Measurements from ENCODE around the gene CFAP100. TPM values are rescaled to one million over a fixed set of nuclear protein-coding genes. Genes with fewer than 3 reads are reported as not detected.

Gene CFAP100
- total RNA-seq, 1 experiment from 2014 or later: not detected

DNA sequence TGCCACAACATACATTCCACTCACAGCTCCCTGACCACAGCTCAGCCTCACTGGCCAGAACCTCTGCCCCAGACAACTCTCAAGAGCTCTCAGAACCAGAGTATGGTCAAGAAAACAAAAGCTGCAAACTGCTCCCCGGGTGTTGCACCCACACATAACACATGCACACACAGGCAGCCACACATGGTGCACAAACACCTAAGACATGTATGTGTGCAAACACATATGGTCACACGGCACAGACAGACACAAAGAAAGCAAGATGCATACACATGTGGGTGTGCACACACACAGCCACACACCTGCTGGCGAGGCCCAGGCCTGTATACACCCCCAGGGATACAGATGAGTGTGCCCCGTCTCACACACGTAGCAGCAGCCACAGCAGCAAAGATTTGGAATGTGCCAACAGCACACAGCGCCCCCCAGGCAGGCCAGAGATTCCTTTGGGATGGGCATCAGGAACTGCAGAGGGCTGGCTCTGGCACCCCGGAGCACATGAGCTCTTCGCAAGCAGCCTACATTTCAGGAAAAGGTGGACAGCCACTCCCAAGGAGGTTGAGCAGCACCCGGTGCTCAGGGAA is 44.1 kb upstream of the CFAP100 start:
- no peaks in the 10 kb centered on the region for H3K27me3 Mint-ChIP-seq (ENCODE audit: unreplicated experiment)
- BruUV-seq (replicated peaks): no TSS peak
- intact Hi-C loops (cut with micrococcal nuclease; ENCODE audit: unreplicated experiment): no loop called here
- CTCF ChIA-PET: no interaction called here
- no peak for DNase-seq
- no peak overlapping the region for H3K27ac Mint-ChIP-seq (ENCODE audit: unreplicated experiment)
- no peaks in the 10 kb centered on the region for H3K9me3 Mint-ChIP-seq (ENCODE audit: low read depth, unreplicated experiment)
- H3K4me3 Mint-ChIP-seq (ENCODE audit: low read depth, unreplicated experiment): no peak overlapping the region
- TF ChIP-seq, protein P1, sequence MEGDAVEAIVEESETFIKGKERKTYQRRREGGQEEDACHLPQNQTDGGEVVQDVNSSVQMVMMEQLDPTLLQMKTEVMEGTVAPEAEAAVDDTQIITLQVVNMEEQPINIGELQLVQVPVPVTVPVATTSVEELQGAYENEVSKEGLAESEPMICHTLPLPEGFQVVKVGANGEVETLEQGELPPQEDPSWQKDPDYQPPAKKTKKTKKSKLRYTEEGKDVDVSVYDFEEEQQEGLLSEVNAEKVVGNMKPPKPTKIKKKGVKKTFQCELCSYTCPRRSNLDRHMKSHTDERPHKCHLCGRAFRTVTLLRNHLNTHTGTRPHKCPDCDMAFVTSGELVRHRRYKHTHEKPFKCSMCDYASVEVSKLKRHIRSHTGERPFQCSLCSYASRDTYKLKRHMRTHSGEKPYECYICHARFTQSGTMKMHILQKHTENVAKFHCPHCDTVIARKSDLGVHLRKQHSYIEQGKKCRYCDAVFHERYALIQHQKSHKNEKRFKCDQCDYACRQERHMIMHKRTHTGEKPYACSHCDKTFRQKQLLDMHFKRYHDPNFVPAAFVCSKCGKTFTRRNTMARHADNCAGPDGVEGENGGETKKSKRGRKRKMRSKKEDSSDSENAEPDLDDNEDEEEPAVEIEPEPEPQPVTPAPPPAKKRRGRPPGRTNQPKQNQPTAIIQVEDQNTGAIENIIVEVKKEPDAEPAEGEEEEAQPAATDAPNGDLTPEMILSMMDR (IDR thresholded peaks at IDR 0.05; ENCODE audit: unreplicated experiment): no peak
- H3K4me1 Mint-ChIP-seq (ENCODE audit: low read depth, unreplicated experiment): peaks cover 6% of the 10 kb centered on the region
- H3K36me3 Mint-ChIP-seq (ENCODE audit: insufficient read depth, unreplicated experiment): no peaks in the 10 kb centered on the region

DNA sequence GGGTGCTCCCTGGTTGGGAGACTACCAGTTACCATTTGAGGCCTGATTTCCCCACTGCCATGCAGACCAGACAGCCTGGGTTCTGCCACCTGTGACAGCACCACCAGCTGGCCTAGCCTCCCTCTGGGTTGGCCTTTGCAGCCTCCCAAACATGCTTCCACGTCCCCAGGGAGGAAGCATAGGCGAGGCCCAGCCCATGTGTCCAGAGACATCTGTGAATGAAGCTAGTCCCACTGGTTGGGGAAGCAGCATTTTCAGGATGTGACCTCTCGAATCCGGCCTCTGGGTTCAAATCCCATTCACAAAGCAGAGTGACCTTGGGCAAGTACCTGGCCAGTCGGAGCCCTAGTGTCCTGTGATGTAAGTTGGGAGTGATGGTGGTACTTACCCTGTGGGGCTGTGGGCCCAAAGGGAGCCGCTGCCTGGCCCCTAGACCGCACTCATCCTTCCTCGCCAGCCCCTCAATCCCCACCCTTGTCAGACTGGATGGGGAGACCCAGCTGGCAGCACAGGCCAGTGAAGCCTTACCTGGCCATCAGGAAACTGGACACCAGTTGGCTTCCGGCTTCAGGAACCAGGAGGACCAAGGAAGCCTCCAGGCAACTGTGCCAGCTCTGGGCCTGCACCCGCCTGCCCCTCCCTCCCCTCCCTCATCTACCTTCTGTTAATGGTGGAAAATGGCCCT is 43.5 kb upstream of the CFAP100 start:
- intact Hi-C loops (cut with micrococcal nuclease; ENCODE audit: unreplicated experiment): no loop called here
- Mint-ChIP-seq H3K27ac (ENCODE audit: unreplicated experiment) (no peak overlapping the region), H3K36me3 (ENCODE audit: insufficient read depth, unreplicated experiment) (peaks cover 5% of the 10 kb centered on the region), H3K27me3 (ENCODE audit: unreplicated experiment) (no peaks in the 10 kb centered on the region), H3K4me1 (ENCODE audit: low read depth, unreplicated experiment) (peaks cover 12% of the 10 kb centered on the region), H3K4me3 (ENCODE audit: low read depth, unreplicated experiment) (no peak overlapping the region), H3K9me3 (ENCODE audit: low read depth, unreplicated experiment) (no peaks in the 10 kb centered on the region)
- no peak for DNase-seq
- CTCF ChIA-PET: no interaction called here
- TF ChIP-seq, protein P1 (IDR thresholded peaks at IDR 0.05; ENCODE audit: unreplicated experiment): no peak
- no TSS peak for BruUV-seq (replicated peaks)

DNA sequence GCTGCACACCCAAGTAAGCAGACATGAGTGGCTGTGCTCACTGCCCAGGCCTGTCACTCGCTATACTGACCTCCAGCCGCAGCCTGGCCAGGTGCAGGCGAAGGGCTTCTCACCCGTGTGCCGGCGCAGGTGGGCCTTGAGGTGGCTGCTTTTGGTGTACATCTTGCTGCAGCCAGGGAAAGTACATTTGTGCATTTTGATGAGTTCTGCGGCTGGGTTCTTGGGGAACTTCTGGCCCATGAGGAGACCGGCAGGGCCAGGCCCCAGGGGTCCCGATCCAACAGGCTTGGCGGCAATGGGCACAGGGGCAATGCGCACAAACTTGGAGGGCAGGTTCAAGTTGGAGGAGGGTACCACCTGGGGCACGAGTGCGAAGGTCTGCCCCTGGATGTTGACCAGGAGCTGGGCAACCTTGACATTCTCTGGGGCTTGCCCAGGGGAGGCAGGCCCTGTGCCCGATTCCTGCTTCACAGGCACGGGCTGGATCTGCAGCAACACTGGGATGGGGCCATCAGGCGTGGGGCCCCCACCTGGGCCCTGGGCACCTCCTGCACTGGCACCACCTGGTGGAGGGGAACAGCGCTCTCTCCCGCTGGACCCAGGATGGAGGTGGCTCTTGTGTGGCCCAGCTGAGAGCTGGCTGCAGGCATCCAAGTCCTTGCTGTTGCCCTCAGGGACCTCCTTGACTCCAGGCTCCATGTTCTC is 42.8 kb upstream of the CFAP100 start:
- Mint-ChIP-seq H3K27ac (ENCODE audit: unreplicated experiment) (no peak overlapping the region), H3K9me3 (ENCODE audit: low read depth, unreplicated experiment) (no peaks in the 10 kb centered on the region)

More for the DNA sequence above, 42.8 kb upstream of the CFAP100 start:
- no peak overlapping the region for H3K4me3 Mint-ChIP-seq (ENCODE audit: low read depth, unreplicated experiment)
- H3K36me3 Mint-ChIP-seq (ENCODE audit: insufficient read depth, unreplicated experiment): peaks cover 12% of the 10 kb centered on the region
- CTCF ChIA-PET: no interaction called here
- no peak for DNase-seq
- H3K4me1 Mint-ChIP-seq (ENCODE audit: low read depth, unreplicated experiment): peaks cover 17% of the 10 kb centered on the region
- TF ChIP-seq, protein P1 (IDR thresholded peaks at IDR 0.05; ENCODE audit: unreplicated experiment): no peak
- intact Hi-C loops (cut with micrococcal nuclease; ENCODE audit: unreplicated experiment): no loop called here
- BruUV-seq (replicated peaks): no TSS peak
- H3K27me3 Mint-ChIP-seq (ENCODE audit: unreplicated experiment): no peaks in the 10 kb centered on the region

Data from Calu3 (cell line).